AG04450 (cell line): ENCODE data around the gene E2F8. TPM values are rescaled to one million over a fixed set of nuclear protein-coding genes. Genes with fewer than 3 reads are reported as not detected.
A peak's percentile ranks its signal among the peaks of the same experiment; 100 is the strongest.

ENCODE experiments used
- CTCF ChIA-PET: fragments of 300-600, 350-600 bp; formaldehyde crosslinking; extraction: SDS; loops from one replicate; lab custom pipeline; 2022; ENCODE audit warnings: antibody characterized with exemption, inconsistent platforms; lab: Charles Lee
- POLR2A ChIA-PET: fragments of 350-600 bp; formaldehyde crosslinking; extraction: SDS; loops from one replicate; lab custom pipeline; 2021; ENCODE audit warnings: antibody characterized with exemption, inconsistent platforms; lab: Yijun Ruan, JAX
- DNase-seq: peaks from one replicate; pipeline ENCODE4 v3.0.0-alpha.2; 2011; ENCODE audit warnings: low read depth, low spot score
- H3K27ac ChIP-seq: one replicate; pipeline ENCODE4 v1.5.1; 2012; ENCODE audit warnings: low read depth, low read length, control low read depth
- H3K27me3 ChIP-seq: one replicate; pipeline ENCODE4 v1.6.0; 2012; ENCODE audit warnings: low read length; ENCODE audit not compliant: control insufficient read depth, insufficient read depth
- H3K4me3 ChIP-seq: 2 replicates; pipeline ENCODE4 v1.5.1; 2011; ENCODE audit warnings: mild to moderate bottlenecking, low read depth, low read length, control low read depth
- H3K9me3 ChIP-seq: 2 replicates; pipeline ENCODE4 v1.5.1; 2012; ENCODE audit warnings: low read length; ENCODE audit not compliant: control insufficient read depth, insufficient read depth
- CTCF ChIP-seq: IDR thresholded peaks from 2 replicates; pipeline ENCODE4 v1.5.1; 2011; ENCODE audit warnings: low read depth, low read length, control low read depth, inconsistent platforms
- polyA plus RNA-seq: library from polyadenylated mRNA; depleted of rRNA; stranded (reverse); fragments of >200 nt; gene quantifications from 2 replicates; pipeline ENCODE4 v1.2.3, GENCODE V29; 2011

E2F8 gene
- polyA plus RNA-seq, 1 experiment = 0.98 TPM

- peak overlapping the region; percentile 64 for H3K4me3 ChIP-seq
- no peak for TF ChIP-seq CTCF
- H3K27me3 ChIP-seq = peaks cover 23% of the 10 kb centered on the region
- POLR2A ChIA-PET = interaction anchor here (0.6 kb wide), 1 partner anchor 855 kb away, joined by 3 read pairs; no protein-coding TSS in a partner anchor
- H3K27ac ChIP-seq = no peak overlapping the region
- CTCF ChIA-PET = interaction anchor here (1.0 to 1.2 kb wide), 2 partner anchors 17 to 18 kb away, joined by 4 read pairs; no protein-coding TSS in a partner anchor
- no peak for DNase-seq
- no peaks in the 10 kb centered on the region for H3K9me3 ChIP-seq
These were observed 774 bp upstream of the E2F8 start for GRCh38 chr11:19241260-19242178.

GRCh38 chr11:19239039-19239438 is 1.7 kb downstream of the E2F8 start:
- no peak for TF ChIP-seq CTCF
- POLR2A ChIA-PET = no interaction called here
- no peak overlapping the region; the same call in 1 of the 2 replicates for H3K4me3 ChIP-seq
- DNase-seq = no peak
- no peaks in the 10 kb centered on the region for H3K9me3 ChIP-seq
- H3K27ac ChIP-seq = no peak overlapping the region
- H3K27me3 ChIP-seq = peaks cover 19% of the 10 kb centered on the region
- CTCF ChIA-PET = interaction anchor here (0.9 kb wide), 1 partner anchor 20 kb away, joined by 7 read pairs; no protein-coding TSS in a partner anchor

- no peak for TF ChIP-seq CTCF
- H3K9me3 ChIP-seq = no peaks in the 10 kb centered on the region
- CTCF ChIA-PET = interaction anchor here (1.5 kb wide), 2 partner anchors 167 to 320 kb away, joined by 3 read pairs; no protein-coding TSS in a partner anchor
- no peak overlapping the region for H3K4me3 ChIP-seq
- no peak overlapping the region for H3K27ac ChIP-seq
- H3K27me3 ChIP-seq = peaks cover 10% of the 10 kb centered on the region
- POLR2A ChIA-PET = no interaction called here
- no peak for DNase-seq
These were observed 2.9 kb downstream of the E2F8 start for GRCh38 chr11:19237813-19238212.

GRCh38 chr11:19237381-19237780 is 3.4 kb downstream of the E2F8 start:
- peaks cover 5% of the 10 kb centered on the region for H3K27me3 ChIP-seq
- POLR2A ChIA-PET = no interaction called here
- no peak for TF ChIP-seq CTCF
- DNase-seq = no peak
- no peak overlapping the region for H3K27ac ChIP-seq
- CTCF ChIA-PET = interaction anchor here (0.5 to 1.5 kb wide), 3 partner anchors 10 to 320 kb away, joined by 3 to 6 read pairs (median 3); no protein-coding TSS in a partner anchor
- H3K4me3 ChIP-seq = no peak overlapping the region
- no peaks in the 10 kb centered on the region for H3K9me3 ChIP-seq
